ENCODE measurements around the gene TMEM169.

TMEM169 gene

GRCh38 chr2:216107760-216108159, 26.0 kb downstream of the TMEM169 start:
- DNase-seq = no peak

GRCh38 chr2:216108310-216108966, 26.7 kb downstream of the TMEM169 start:
- no peak for DNase-seq

- DNase-seq = peak; percentile 96
Measured at GRCh38 chr2:216108967-216109921, 27.5 kb downstream of the TMEM169 start, which contains the start of gene XRCC5. XRCC5 (plus strand) TSS chr2:216109348; CDS start chr2:216109437, 89 bp downstream.

- no peak for DNase-seq
Measured at GRCh38 chr2:216109962-216110614, 28.4 kb downstream of the TMEM169 start.

GRCh38 chr2:216110620-216111019, 28.9 kb downstream of the TMEM169 start:
- DNase-seq = no peak

- no peak for DNase-seq
Measured at GRCh38 chr2:216111122-216111521, 29.4 kb downstream of the TMEM169 start.

- no peak for DNase-seq
Measured at GRCh38 chr2:216112926-216113325, 31.2 kb downstream of the TMEM169 start.

GRCh38 chr2:216113572-216113971, 31.9 kb downstream of the TMEM169 start:
- DNase-seq = no peak

GRCh38 chr2:216114382-216114713, 32.6 kb downstream of the TMEM169 start:
- DNase-seq = no peak

- peak; percentile 96 for DNase-seq
Measured at GRCh38 chr2:216114714-216115531, 33.2 kb downstream of the TMEM169 start.

GRCh38 chr2:216116418-216116817, 34.7 kb downstream of the TMEM169 start:
- DNase-seq = no peak

GRCh38 chr2:216117561-216118340, 36.0 kb downstream of the TMEM169 start:
- DNase-seq = no peak

GRCh38 chr2:216118474-216118873, 36.8 kb downstream of the TMEM169 start:
- no peak for DNase-seq

GRCh38 chr2:216119146-216119545, 37.4 kb downstream of the TMEM169 start:
- no peak for DNase-seq

GRCh38 chr2:216119986-216120385, 38.3 kb downstream of the TMEM169 start:
- DNase-seq = no peak

GRCh38 chr2:216121255-216121654, 39.5 kb downstream of the TMEM169 start:
- no peak for DNase-seq

GRCh38 chr2:216126943-216127342, 45.2 kb downstream of the TMEM169 start:
- DNase-seq = no peak

- no peak for DNase-seq
Measured at GRCh38 chr2:216130346-216130971, 48.7 kb downstream of the TMEM169 start.

GRCh38 chr2:216131175-216131926, 49.6 kb downstream of the TMEM169 start:
- no peak for DNase-seq

- no peak for DNase-seq
Measured at GRCh38 chr2:216132585-216132984, 50.9 kb downstream of the TMEM169 start.

Measured in T-helper 9 cell (primary cell).